Stimulated activated CD8-positive, alpha-beta memory T cell treated with anti-CD3 and anti-CD28 coated beads, Interleukin-15, amount 100 ng/mL, for 24 hours (primary cell): ENCODE measurements around the gene TNFSF15.

Source experiments
- DNase-seq: peaks from one replicate; pipeline ENCODE4 v3.0.0-alpha.2; 2020; ENCODE audit warnings: low read depth

The TNFSF15 gene

GRCh38 chr9:114805670-114806525 is at the start of gene TNFSF15:
TNFSF15 (minus strand) TSS chr9:114806039; CDS start chr9:114806012, 27 bp downstream.
- DNase-seq = no peak

- no peak for DNase-seq
Observed at GRCh38 chr9:114855488-114855887, 49.6 kb upstream of the TNFSF15 start.

DNA sequence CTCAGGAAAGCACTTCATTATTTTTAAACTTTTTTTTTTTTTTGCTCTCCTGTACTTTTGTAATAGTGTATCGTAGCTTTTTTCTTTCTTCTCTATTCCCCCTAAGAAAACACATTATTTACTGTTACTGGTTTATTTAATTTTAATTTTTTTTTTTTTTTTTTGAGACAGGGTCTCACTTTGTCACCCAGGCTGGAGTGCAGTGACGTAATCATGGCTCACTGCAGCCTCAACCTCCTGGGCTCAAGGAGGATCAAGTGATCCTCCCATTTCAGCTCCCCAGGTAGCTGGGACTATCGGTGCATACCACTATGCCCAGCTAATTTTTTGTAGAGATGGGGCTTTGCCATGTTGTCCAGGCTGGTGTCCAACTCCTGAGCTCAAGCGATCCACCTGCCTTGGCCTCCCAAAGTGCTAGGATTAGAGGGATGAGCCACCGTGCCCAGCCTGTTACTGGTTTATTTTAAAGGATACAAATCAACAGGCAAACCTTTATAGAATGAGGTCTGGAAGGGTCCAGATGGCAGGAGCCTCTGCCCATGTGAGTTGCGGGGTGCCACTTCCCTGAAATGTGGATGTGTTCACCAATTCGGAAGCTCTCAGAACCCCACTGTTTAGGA is 49.0 kb upstream of the TNFSF15 start:
- DNase-seq = no peak

DNA sequence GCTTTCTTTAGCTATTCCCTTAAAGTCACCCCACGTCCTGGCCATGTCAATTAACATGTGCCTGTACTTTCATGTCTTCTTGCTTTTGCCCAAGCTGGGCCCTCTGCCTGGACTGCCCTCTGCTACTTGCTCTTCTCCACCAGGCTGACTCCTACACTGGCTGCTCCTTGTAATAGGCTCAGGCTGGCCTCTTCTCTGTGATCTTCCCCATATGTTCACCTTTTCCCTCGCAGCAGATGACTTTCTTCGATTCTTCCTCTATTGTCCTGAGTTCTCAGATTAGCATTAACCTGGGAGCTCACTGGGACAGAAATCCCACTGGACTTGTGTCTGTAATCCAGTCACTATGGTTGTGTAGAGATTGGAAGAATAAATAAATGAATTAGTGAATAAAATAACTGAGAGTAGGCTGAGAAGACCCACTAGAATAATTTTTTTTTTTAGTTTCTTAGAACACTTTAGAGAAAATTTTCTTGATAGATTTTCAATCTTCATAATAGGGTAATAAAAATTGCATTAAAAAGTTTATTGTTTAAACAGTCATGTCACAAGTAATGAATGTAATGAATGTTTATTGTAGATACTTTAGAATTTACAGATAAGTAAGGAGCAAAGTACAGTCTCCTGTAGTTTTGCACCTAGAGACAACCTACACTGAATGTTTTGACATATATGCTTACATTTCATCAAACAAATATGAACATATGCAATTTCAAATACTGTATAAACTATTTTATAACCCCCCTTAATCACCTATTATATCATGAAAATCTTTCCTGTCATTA is 47.4 kb upstream of the TNFSF15 start:
- DNase-seq = no peak

GRCh38 chr9:114852050-114852594 is 46.3 kb upstream of the TNFSF15 start:
- no peak for DNase-seq

- no peak for DNase-seq
Observed at GRCh38 chr9:114851306-114851705, 45.5 kb upstream of the TNFSF15 start.

DNA sequence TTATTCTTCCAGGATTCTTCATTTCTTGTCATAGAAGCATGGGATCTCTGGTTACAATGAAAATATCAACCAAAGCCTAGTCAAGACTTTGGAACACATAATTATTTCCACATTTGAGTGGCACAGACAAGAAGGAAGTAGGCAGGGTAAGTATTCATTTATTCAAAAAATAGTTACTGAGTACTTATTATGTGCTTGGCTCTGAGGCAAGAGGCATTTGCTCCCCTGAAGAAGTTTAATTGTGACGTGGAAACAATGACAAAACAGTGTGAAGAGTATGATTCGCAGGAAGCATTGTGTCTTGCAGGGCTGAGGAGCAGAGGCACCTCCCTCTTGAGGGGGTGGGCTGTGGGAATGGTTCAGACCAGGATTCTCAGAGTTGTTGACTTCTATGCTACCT is 45.0 kb upstream of the TNFSF15 start:
- DNase-seq = no peak

DNA sequence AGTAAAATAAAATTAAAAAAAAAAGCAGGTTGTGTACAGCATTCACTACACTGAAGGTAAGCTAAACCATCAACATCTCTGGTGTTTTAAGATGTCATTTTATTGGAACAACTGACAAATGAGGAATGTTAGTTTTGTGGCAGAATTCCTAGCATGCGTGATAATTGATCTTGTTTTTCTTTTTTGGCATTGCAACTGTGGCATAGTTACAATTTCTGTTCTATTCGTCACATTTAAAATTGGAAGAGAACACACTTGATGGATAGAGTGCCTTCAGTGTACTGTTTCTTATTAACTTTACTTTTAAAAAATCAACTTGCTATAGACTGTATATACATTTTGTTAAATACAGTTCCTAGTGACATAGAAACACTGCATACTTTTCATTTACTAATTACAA is 43.6 kb upstream of the TNFSF15 start:
- no peak for DNase-seq

DNA sequence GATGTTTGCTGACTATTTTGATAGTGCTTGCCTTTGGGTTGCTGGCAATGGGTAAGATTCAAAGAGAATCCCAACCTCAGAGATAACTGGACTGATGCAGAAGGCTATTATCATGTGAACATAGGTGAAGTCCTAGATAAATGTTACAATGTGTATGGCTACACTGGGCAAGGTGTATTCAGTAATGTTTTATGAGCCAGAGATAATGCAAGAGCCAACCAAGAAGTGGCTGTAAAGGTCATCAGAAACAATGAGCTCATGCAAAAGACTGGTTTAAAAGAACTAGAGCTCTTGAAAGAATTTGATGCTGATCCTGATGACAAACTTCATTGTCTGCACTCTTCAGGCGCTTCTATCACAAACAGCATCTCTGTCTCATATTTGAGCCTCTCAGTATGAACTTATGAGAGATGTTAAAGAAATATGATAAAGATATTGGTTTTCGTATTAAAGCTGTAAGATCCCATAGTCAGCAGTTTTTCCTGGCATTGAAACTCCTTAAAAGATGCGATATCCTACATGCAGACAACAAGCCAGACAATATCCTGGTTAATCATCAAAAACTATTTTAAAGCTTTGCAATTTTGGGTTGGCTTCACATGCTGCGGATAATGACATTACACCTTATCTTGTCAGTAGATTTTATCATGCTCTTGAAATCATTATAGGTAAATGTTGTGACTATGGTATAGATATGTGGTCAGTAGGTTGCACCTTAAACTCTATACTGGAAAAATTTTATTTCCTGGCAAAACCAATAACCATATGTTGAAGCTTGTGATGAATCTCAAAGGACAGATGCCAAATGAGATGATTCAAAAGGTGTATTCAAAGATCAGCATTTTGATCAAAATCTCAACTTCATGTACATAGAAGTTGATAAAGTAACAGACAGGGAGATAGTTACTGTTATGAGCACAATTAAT is 41.9 kb upstream of the TNFSF15 start:
- no peak for DNase-seq

GRCh38 chr9:114845373-114845772 is 39.5 kb upstream of the TNFSF15 start:
- no peak for DNase-seq

DNA sequence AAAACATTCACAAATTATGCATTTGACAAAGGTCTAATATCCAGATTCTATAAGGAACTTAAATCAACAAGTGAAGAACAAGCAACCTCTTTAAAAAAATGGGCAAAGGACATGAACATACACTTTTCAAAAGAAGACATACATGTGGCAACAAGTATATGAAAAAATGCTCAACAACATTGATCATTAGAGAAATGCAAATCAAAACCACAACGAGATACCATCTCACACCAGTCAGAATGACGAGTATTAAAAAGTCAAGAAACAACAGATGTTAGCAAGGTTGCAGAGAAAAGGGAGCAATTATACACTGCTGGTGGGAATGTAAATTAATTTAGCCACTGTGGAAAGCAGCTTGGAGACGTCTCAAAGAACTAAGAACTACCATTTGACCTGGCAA is 38.9 kb upstream of the TNFSF15 start:
- no peak for DNase-seq

DNA sequence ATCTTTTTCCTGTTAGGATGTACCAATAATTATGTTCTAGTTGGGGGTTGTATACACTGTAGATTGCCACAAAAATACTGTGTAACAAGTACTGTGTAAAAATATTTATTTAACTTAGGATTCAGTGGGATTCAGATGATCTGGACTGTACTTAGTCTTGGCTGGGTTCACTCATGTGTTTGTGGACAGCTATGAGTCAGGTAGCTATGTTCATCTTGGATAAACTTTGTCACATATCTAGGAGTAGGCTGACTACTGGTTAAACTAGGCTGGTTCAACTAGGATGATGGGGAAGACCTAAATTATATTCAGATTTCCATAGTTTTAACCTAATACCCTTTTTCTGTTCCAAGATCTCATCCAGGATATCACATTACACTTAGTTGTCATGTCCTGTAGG is 32.1 kb upstream of the TNFSF15 start:
- no peak for DNase-seq

DNA sequence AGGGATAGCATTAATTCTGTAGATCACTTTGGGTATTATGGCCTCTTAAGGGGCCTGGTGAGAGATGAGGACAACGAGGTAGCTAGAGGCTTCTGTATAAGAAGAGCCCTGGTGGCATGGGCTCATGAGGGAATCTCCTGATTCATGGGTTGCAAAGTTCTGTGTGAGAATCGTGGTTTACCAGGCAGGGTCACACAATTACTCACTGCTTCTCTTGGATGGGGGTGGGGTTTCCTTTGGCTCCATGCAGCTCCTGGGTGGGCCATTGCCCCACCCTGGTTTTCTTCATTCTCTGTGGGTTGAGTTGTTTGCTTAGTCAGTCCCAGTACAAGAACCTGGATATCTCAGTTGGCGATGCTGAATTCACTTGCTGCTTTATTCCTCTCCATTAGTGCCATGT is 30.9 kb upstream of the TNFSF15 start:
- no peak for DNase-seq

DNA sequence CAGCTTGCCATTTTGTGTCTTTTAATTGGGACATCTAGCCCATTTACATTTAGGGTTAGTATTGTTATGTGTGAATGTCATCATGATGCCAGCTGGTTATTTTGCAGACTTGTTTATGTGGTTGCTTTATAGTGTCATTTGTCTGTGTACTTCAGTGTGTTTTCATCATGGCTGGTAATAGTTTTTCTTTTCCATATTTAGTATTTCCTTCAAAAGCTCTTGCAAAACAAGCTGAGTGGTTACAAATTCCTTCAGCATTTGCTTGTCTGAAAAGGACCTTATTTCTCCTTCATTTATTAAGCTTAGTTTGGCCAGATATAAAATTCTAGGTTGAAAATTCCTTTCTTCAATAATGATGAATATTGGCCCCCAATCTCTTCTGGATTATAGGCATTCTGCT is 28.5 kb upstream of the TNFSF15 start:
- no peak for DNase-seq

DNA sequence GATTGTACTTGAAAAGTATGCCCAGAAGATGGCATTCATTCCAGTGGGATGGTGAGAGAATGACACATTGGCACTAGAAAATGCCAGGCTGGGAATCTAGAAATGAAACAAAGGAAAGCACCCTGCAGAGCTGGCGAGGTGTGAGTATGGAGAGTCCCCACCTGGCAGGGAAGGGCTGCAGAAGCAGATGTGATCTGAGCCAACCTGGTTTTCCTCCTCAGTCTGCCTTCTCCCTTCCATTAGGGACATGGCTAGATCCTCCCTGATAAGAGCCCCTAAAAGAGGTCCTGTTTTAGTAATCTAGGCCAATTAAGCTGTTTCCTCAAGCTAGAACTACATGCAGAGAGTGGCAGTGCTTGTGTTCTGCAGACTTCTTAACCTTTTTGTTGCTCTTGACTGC is 24.7 kb upstream of the TNFSF15 start:
- DNase-seq = no peak

DNA sequence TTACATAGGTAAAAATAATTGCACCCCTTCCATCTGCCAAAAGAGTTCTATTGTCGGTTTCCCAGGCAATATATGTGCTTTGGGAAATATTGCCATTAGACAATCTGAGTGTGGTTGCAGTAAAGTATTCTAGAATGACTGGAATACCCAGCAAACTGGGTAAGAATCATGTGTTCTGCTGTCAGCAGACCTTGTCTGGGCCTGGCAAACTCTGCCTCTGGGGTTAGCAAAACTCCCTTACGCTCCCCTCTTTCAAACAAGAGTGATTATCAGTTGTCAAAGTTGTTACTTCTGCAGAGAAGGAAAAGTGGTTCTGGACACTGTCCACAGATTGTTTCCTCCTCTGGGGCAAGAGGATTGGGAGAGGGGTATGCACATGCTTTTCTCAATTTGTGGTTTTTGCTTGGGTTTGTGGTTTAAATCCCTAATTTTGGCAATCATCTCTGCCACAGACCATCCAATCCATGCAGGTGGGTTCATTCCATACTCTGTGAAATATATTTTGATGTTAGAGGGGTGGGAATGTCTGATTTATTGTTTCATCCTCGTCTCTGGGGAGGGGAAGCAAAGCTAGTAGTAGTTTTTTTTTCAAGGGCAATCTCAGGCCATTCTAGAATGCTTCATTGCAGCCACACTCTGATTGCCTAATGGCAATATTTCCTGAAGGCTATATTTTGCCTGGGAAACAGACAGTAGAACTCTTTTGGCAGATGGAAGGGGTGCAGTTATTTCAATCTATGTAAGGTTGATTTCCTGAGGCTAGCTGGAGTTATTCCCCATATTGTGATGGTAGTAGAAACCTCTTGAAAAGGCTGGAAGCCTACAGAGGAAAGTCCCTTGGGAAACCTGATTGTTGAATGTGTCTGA is 24.0 kb upstream of the TNFSF15 start:
- DNase-seq = no peak

- DNase-seq = no peak
Observed at GRCh38 chr9:114828303-114828650, 22.4 kb upstream of the TNFSF15 start.

GRCh38 chr9:114827641-114828302 is 21.9 kb upstream of the TNFSF15 start:
- DNase-seq = no peak

DNA sequence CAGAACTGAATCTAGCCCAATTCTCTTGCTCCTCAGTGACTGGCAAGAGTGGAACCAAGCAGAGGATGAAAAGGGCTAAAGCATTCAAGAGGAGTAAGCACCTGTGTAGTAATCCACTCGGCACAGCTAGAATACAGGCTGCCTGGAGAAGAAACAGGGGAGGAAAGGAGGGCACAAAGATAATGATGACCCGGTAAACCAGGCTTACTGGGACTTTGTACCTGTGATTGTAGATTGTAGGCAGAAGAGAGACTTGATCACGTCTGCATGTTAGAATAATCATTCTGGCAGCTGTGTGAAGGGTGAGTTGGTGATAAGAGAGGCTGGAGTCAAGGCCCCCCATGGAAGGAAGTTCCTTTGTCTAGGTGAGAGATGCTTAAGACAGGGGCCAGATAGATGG is 20.6 kb upstream of the TNFSF15 start:
- DNase-seq = no peak
